Measurements from ENCODE around the gene AUNIP. TPM values are rescaled to one million over a fixed set of nuclear protein-coding genes. Genes with fewer than 3 reads are reported as not detected.

The AUNIP gene
- total and polyA plus RNA-seq, 2 donors (not counting 3 experiments of a cell fraction or from before 2014, with no cell fraction given): 1.8 to 4.5 TPM

DNA sequence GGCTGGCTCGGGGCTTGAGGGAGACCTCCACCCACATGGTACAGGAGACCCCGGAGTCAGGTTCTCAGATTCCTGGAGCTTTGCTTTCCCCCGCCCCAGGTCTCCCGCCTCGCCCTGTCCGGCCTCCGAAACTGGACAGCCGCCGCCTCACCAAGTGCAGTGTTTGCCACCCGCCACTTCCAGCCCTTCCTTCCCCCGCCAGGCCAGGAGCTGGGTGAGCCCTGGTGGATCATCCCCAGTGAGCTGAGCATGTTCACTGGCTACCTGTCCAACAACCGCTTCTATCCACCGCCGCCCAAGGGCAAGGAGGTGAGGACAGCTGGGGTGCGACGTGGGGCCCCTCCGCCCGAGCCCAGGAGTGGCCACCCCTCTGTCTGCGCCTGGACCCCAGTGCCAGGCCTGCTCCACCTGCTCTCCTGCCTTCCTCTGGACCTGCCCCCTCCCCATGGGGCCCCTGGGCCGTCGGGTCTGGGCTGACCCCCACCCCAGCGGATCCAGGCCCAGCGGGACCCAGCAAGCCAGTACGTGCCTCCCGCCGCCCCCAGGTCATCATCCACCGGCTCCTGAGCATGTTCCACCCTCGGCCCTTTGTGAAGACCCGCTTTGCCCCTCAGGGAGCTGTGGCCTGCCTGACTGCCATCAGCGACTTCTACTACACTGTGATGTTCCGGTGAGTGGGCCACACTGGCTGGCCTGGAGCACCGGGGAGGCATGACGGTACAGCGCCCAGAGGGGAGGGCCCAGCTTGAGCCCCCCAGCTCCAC is 50.6 kb downstream of the AUNIP start:
- dilution Hi-C loops (cut with MboI; ENCODE audit: extremely low pct_ligation_motif_present, low sequenced_read_pairs): no loop called here

More for the DNA sequence above, 50.6 kb downstream of the AUNIP start:
- H3K27me3 ChIP-seq (ENCODE audit: control insufficient read depth in 2 of 2, insufficient read depth in 2 of 2, low read length in 2 of 2): no peaks in the 10 kb centered on the region
- peaks cover 13 to 47% of the 10 kb centered on the region in 2 experiments for H3K36me3 ChIP-seq (ENCODE audit: control insufficient read depth in 2 of 2, extremely low read depth in 1 of 2, insufficient read depth in 2 of 2, low read length in 2 of 2)
- H3K9me1 ChIP-seq (replicated peaks; ENCODE audit: control insufficient read depth, extremely low read depth, insufficient read depth, low read length): no peaks in the 10 kb centered on the region
- no TSS peak for BruUV-seq (replicated peaks)
- H3K9me3 ChIP-seq (replicated peaks; ENCODE audit: control insufficient read depth, insufficient read depth, low read length): no peaks in the 10 kb centered on the region
- intact Hi-C loops (cut with micrococcal nuclease): loop anchor here (10.0 kb wide), 2 partner anchors 374 to 574 kb away; partner anchors contain the start of genes MACO1 and SYF2
- DNase-seq (ENCODE audit: low read depth, low spot score) (no peak), FAIRE-seq (no peak)
- H3K79me2 ChIP-seq (ENCODE audit: control insufficient read depth, insufficient read depth, low read length): no peaks in the 10 kb centered on the region
- H3K4me2 ChIP-seq (ENCODE audit: insufficient read depth, low read length): no peak overlapping the region
- peaks cover 26% of the 10 kb centered on the region for H3K4me1 ChIP-seq (ENCODE audit: control insufficient read depth, extremely low read depth, insufficient read depth, low read length)
- no peak overlapping the region for H2AFZ ChIP-seq (ENCODE audit: low read depth, low read length)
- no peak for TF ChIP-seq JUN (IDR thresholded peaks at IDR 0.05; ENCODE audit: borderline replicate concordance, insufficient read depth, insufficient read length, low read depth)
- no peak for TF ChIP-seq POLR2AphosphoS5 (IDR thresholded peaks at IDR 0.05; ENCODE audit: insufficient read depth, low read depth, low read length)
- TF ChIP-seq, protein P1, sequence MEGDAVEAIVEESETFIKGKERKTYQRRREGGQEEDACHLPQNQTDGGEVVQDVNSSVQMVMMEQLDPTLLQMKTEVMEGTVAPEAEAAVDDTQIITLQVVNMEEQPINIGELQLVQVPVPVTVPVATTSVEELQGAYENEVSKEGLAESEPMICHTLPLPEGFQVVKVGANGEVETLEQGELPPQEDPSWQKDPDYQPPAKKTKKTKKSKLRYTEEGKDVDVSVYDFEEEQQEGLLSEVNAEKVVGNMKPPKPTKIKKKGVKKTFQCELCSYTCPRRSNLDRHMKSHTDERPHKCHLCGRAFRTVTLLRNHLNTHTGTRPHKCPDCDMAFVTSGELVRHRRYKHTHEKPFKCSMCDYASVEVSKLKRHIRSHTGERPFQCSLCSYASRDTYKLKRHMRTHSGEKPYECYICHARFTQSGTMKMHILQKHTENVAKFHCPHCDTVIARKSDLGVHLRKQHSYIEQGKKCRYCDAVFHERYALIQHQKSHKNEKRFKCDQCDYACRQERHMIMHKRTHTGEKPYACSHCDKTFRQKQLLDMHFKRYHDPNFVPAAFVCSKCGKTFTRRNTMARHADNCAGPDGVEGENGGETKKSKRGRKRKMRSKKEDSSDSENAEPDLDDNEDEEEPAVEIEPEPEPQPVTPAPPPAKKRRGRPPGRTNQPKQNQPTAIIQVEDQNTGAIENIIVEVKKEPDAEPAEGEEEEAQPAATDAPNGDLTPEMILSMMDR (IDR thresholded peaks at IDR 0.05; ENCODE audit: extremely low read depth in 1 of 2, insufficient read depth in 1 of 2, low read depth in 1 of 2, low read length in 2 of 2): no peak
- TF ChIP-seq FOS (IDR thresholded peaks at IDR 0.05; ENCODE audit: borderline replicate concordance, insufficient read depth, low read length): no peak
- no peak for TF ChIP-seq MYC (IDR thresholded peaks at IDR 0.05; ENCODE audit: low read depth, low read length)
- TF ChIP-seq, protein P2, sequence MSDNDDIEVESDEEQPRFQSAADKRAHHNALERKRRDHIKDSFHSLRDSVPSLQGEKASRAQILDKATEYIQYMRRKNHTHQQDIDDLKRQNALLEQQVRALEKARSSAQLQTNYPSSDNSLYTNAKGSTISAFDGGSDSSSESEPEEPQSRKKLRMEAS (IDR thresholded peaks at IDR 0.05; ENCODE audit: insufficient read depth, insufficient read length): no peak
- no peak overlapping the region for H3K27ac ChIP-seq (ENCODE audit: insufficient read depth, low read depth, low read length)
- no peaks in the 10 kb centered on the region for H4K20me1 ChIP-seq (replicated peaks; ENCODE audit: control insufficient read depth, extremely low read depth, insufficient read depth, low read length)
- no peak overlapping the region for H3K4me3 ChIP-seq (replicated peaks in 1 of 3; ENCODE audit: insufficient read depth in 1 of 3, low read depth in 1 of 3, low read length in 3 of 3)
- CTCF ChIA-PET: interaction anchor here (0.6 to 3.1 kb wide), 5 partner anchors 8 to 337 kb away, joined by 3 to 35 read pairs (median 8); partner anchors contain the start of genes MTFR1L and SELENON
- POLR2A ChIA-PET: no interaction called here
- H3K9ac ChIP-seq (replicated peaks; ENCODE audit: extremely low read depth, insufficient read depth, low read length): no peak overlapping the region
